ENCODE measurements around the gene PLXNA4. TPM values are rescaled to one million over a fixed set of nuclear protein-coding genes. Genes with fewer than 3 reads are reported as not detected.
A peak's percentile ranks its signal among the peaks of the same experiment; 100 is the strongest.

The PLXNA4 gene
- total RNA-seq, 2 experiments from 2014 or later: 16.5 to 20.5 TPM

- H3K4me3 Mint-ChIP-seq: no peak overlapping the region
- POLR2A ChIA-PET: interaction anchor here (1.5 to 3.4 kb wide), 2 partner anchors 11 to 14 kb away, joined by 6 to 26 read pairs; no protein-coding TSS in a partner anchor
- no peak overlapping the region for H3K27ac Mint-ChIP-seq
- no peaks in the 10 kb centered on the region for H3K9me3 Mint-ChIP-seq
- ATAC-seq (ENCODE audit: low read depth): no peak
- H3K4me1 Mint-ChIP-seq: peaks cover 81% of the 10 kb centered on the region
- H3K27me3 Mint-ChIP-seq: peaks cover 2% of the 10 kb centered on the region
- peaks cover 19% of the 10 kb centered on the region for H3K36me3 Mint-ChIP-seq
- no peak for DNase-seq
These were observed 137.3 kb downstream of the PLXNA4 start for GRCh38 chr7:132438926-132439325.

GRCh38 chr7:132437730-132438129 is 138.5 kb downstream of the PLXNA4 start:
- no peaks in the 10 kb centered on the region for H3K27me3 Mint-ChIP-seq
- ATAC-seq (ENCODE audit: low read depth): peak; percentile 76
- peak overlapping the region; percentile 57 for H3K4me3 Mint-ChIP-seq
- POLR2A ChIA-PET: interaction anchor here (0.6 to 3.4 kb wide), 8 partner anchors 9 to 107 kb away, joined by 3 to 26 read pairs (median 6); no protein-coding TSS in a partner anchor
- peaks cover 11% of the 10 kb centered on the region for H3K36me3 Mint-ChIP-seq
- peak; percentile 68 for DNase-seq
- no peaks in the 10 kb centered on the region for H3K9me3 Mint-ChIP-seq
- peak overlapping the region; percentile 84 for H3K27ac Mint-ChIP-seq
- H3K4me1 Mint-ChIP-seq: peaks cover 86% of the 10 kb centered on the region

GRCh38 chr7:132436121-132436520 is 140.1 kb downstream of the PLXNA4 start:
- DNase-seq: no peak
- H3K27ac Mint-ChIP-seq: peak overlapping the region; percentile 84
- H3K27me3 Mint-ChIP-seq: no peaks in the 10 kb centered on the region
- no peak for ATAC-seq (ENCODE audit: low read depth)
- peaks cover 89% of the 10 kb centered on the region for H3K4me1 Mint-ChIP-seq
- POLR2A ChIA-PET: interaction anchor here (1.0 to 2.5 kb wide), 3 partner anchors 11 to 25 kb away, joined by 3 to 10 read pairs (median 9); no protein-coding TSS in a partner anchor
- H3K36me3 Mint-ChIP-seq: peaks cover 6% of the 10 kb centered on the region
- no peaks in the 10 kb centered on the region for H3K9me3 Mint-ChIP-seq
- H3K4me3 Mint-ChIP-seq: peak overlapping the region; percentile 29

GRCh38 chr7:132435016-132435990 is 141.0 kb downstream of the PLXNA4 start:
- peaks cover 6% of the 10 kb centered on the region for H3K36me3 Mint-ChIP-seq
- H3K9me3 Mint-ChIP-seq: no peaks in the 10 kb centered on the region
- peak overlapping the region; percentile 74 for H3K4me3 Mint-ChIP-seq
- ATAC-seq (ENCODE audit: low read depth) (no peak), DNase-seq (no peak)
- H3K27ac Mint-ChIP-seq: peak overlapping the region; percentile 84
- POLR2A ChIA-PET: interaction anchor here (1.0 to 2.5 kb wide), 3 partner anchors 13 to 26 kb away, joined by 3 to 10 read pairs (median 3); no protein-coding TSS in a partner anchor
- H3K27me3 Mint-ChIP-seq: no peaks in the 10 kb centered on the region
- peaks cover 91% of the 10 kb centered on the region for H3K4me1 Mint-ChIP-seq

- Mint-ChIP-seq H3K27me3 (no peaks in the 10 kb centered on the region), H3K4me3 (peak overlapping the region; percentile 74), H3K27ac (peak overlapping the region; percentile 84), H3K9me3 (no peaks in the 10 kb centered on the region), H3K4me1 (peaks cover 88% of the 10 kb centered on the region), H3K36me3 (peaks cover 8% of the 10 kb centered on the region)
- POLR2A ChIA-PET: interaction anchor here (0.7 to 4.4 kb wide), 3 partner anchors 14 to 122 kb away, joined by 3 to 24 read pairs (median 3); no protein-coding TSS in a partner anchor
- DNase-seq (no peak), ATAC-seq (ENCODE audit: low read depth) (no peak)
These were observed 142.2 kb downstream of the PLXNA4 start for GRCh38 chr7:132434041-132434440.

GRCh38 chr7:132433301-132433700 is 143.0 kb downstream of the PLXNA4 start:
- peak overlapping the region; percentile 84 for H3K27ac Mint-ChIP-seq
- no peaks in the 10 kb centered on the region for H3K27me3 Mint-ChIP-seq
- POLR2A ChIA-PET: interaction anchor here (0.7 to 4.4 kb wide), 3 partner anchors 18 to 123 kb away, joined by 3 to 24 read pairs (median 22); no protein-coding TSS in a partner anchor
- DNase-seq (no peak), ATAC-seq (ENCODE audit: low read depth) (peak; percentile 16)
- H3K4me1 Mint-ChIP-seq: peaks cover 90% of the 10 kb centered on the region
- peak overlapping the region; percentile 52 for H3K4me3 Mint-ChIP-seq
- H3K9me3 Mint-ChIP-seq: no peaks in the 10 kb centered on the region
- peaks cover 8% of the 10 kb centered on the region for H3K36me3 Mint-ChIP-seq

GRCh38 chr7:132430861-132431822 is 145.1 kb downstream of the PLXNA4 start:
- Mint-ChIP-seq H3K9me3 (no peaks in the 10 kb centered on the region), H3K36me3 (peaks cover 8% of the 10 kb centered on the region), H3K4me3 (peak overlapping the region; percentile 31), H3K4me1 (peaks cover 82% of the 10 kb centered on the region), H3K27ac (peak overlapping the region; percentile 84), H3K27me3 (no peaks in the 10 kb centered on the region)
- DNase-seq (peak; percentile 69), ATAC-seq (ENCODE audit: low read depth) (peak; percentile 92)
- POLR2A ChIA-PET: interaction anchor here (0.8 to 4.4 kb wide), 10 partner anchors 9 to 146 kb away, joined by 3 to 24 read pairs (median 6); no protein-coding TSS in a partner anchor

- Mint-ChIP-seq H3K4me1 (peaks cover 83% of the 10 kb centered on the region), H3K36me3 (peaks cover 8% of the 10 kb centered on the region), H3K27ac (peak overlapping the region; percentile 84), H3K4me3 (peak overlapping the region; percentile 31), H3K27me3 (no peaks in the 10 kb centered on the region), H3K9me3 (no peaks in the 10 kb centered on the region)
- ATAC-seq (ENCODE audit: low read depth) (no peak), DNase-seq (no peak)
- POLR2A ChIA-PET: interaction anchor here (2.0 to 4.4 kb wide), 4 partner anchors 21 to 57 kb away, joined by 5 to 24 read pairs (median 16); no protein-coding TSS in a partner anchor
These were observed 146.0 kb downstream of the PLXNA4 start for GRCh38 chr7:132430041-132430855.

GRCh38 chr7:132429181-132429580 is 147.1 kb downstream of the PLXNA4 start:
- Mint-ChIP-seq H3K27ac (no peak overlapping the region), H3K4me3 (no peak overlapping the region), H3K9me3 (no peaks in the 10 kb centered on the region), H3K27me3 (no peaks in the 10 kb centered on the region), H3K36me3 (peaks cover 4% of the 10 kb centered on the region), H3K4me1 (peaks cover 73% of the 10 kb centered on the region)
- no peak for DNase-seq
- no peak for ATAC-seq (ENCODE audit: low read depth)
- POLR2A ChIA-PET: no interaction called here

- Mint-ChIP-seq H3K27ac (peak overlapping the region; percentile 57), H3K27me3 (no peaks in the 10 kb centered on the region), H3K4me3 (no peak overlapping the region), H3K36me3 (peaks cover 4% of the 10 kb centered on the region), H3K9me3 (no peaks in the 10 kb centered on the region), H3K4me1 (peaks cover 65% of the 10 kb centered on the region)
- ATAC-seq (ENCODE audit: low read depth): no peak
- DNase-seq: no peak
- POLR2A ChIA-PET: no interaction called here
These were observed 147.9 kb downstream of the PLXNA4 start for GRCh38 chr7:132428247-132428919.

- Mint-ChIP-seq H3K9me3 (peaks cover 4% of the 10 kb centered on the region), H3K4me3 (peak overlapping the region; percentile 44), H3K27ac (peak overlapping the region; percentile 85), H3K27me3 (peaks cover 6% of the 10 kb centered on the region), H3K36me3 (peaks cover 20% of the 10 kb centered on the region), H3K4me1 (peaks cover 40% of the 10 kb centered on the region)
- DNase-seq (no peak), ATAC-seq (ENCODE audit: low read depth) (no peak)
- POLR2A ChIA-PET: interaction anchor here (1.5 kb wide), 1 partner anchor 12 kb away, joined by 7 read pairs; no protein-coding TSS in a partner anchor
These were observed 150.3 kb downstream of the PLXNA4 start for GRCh38 chr7:132425942-132426341.
